Epidermal melanocyte (primary cell): ENCODE measurements around the gene BMPER.

Source experiments
- DNase-seq: peaks from one replicate; pipeline ENCODE4 v3.0.0; 2011; ENCODE audit warnings: low spot score; ENCODE audit not compliant: insufficient read length

The BMPER gene

GRCh38 chr7:34022626-34023025 is 117.3 kb downstream of the BMPER start:
- DNase-seq, result no peak

- no peak for DNase-seq
Observed at GRCh38 chr7:34025600-34025999, 120.3 kb downstream of the BMPER start.

- DNase-seq, result no peak
Observed at GRCh38 chr7:34026481-34027190, 121.3 kb downstream of the BMPER start.

GRCh38 chr7:34031156-34031555 is 125.8 kb downstream of the BMPER start:
- DNase-seq, result no peak

GRCh38 chr7:34034728-34035127 is 129.4 kb downstream of the BMPER start:
- DNase-seq, result no peak

- DNase-seq, result no peak
Observed at GRCh38 chr7:34036051-34036920, 130.9 kb downstream of the BMPER start.

- no peak for DNase-seq
Observed at GRCh38 chr7:34036972-34037792, 131.8 kb downstream of the BMPER start.

GRCh38 chr7:34038816-34039470 is 133.6 kb downstream of the BMPER start:
- DNase-seq, result no peak

GRCh38 chr7:34041707-34042106 is 136.4 kb downstream of the BMPER start:
- no peak for DNase-seq

GRCh38 chr7:34042406-34042805 is 137.1 kb downstream of the BMPER start:
- no peak for DNase-seq

- no peak for DNase-seq
Observed at GRCh38 chr7:34043461-34044305, 138.3 kb downstream of the BMPER start.

- DNase-seq, result no peak
Observed at GRCh38 chr7:34044306-34044643, 138.9 kb downstream of the BMPER start.

GRCh38 chr7:34044734-34045353 is 139.5 kb downstream of the BMPER start:
- DNase-seq, result no peak

GRCh38 chr7:34048445-34048844 is 143.1 kb downstream of the BMPER start:
- no peak for DNase-seq

- DNase-seq, result no peak
Observed at GRCh38 chr7:34054075-34054474, 148.7 kb downstream of the BMPER start.

- no peak for DNase-seq
Observed at GRCh38 chr7:34057136-34057535, 151.8 kb downstream of the BMPER start.

GRCh38 chr7:34057956-34058355 is 152.6 kb downstream of the BMPER start:
- no peak for DNase-seq

GRCh38 chr7:34058801-34059135 is 153.4 kb downstream of the BMPER start:
- DNase-seq, result no peak

- DNase-seq, result no peak
Observed at GRCh38 chr7:34059136-34059828, 153.9 kb downstream of the BMPER start.
